IMR-90 (cell line): ENCODE results near the gene CFC1B. TPM values are rescaled to one million over a fixed set of nuclear protein-coding genes. Genes with fewer than 3 reads are reported as not detected.
"Not testable (repeated sequence)": the region's sequence is repeated elsewhere in the genome, so short reads cannot be mapped to it uniquely, and the experiment has no call there.

Experiments
- ATAC-seq: fragments of 200-7000 bp; cut with Tn5 transposase; 2 replicates; pipeline ENCODE4 v1.9.1; 2020; ENCODE audit warnings: low read depth, mild to moderate bottlenecking, moderate library complexity
- BruUV-seq: library from RNA; stranded (reverse); fragments of 400-500 nt; replicated peaks from 2 replicates; lab custom pipeline; 2021; lab: Mats Ljungman, UMichigan
- CTCF ChIA-PET: fragments of 300-600 bp; formaldehyde crosslinking; extraction: SDS; loops from one replicate; lab custom pipeline; 2021; ENCODE audit warnings: antibody characterized with exemption; lab: Yijun Ruan, JAX
- POLR2A ChIA-PET: fragments of 300-600 bp; sonication (Branson Sonifier 250); formaldehyde crosslinking; loops from one replicate; lab custom pipeline; 2022; ENCODE audit warnings: antibody characterized with exemption; ENCODE audit not compliant: unreplicated experiment; lab: Charles Lee
- DNase-seq: peaks from one replicate; pipeline ENCODE4 v3.0.0; 2013
- H2AFZ ChIP-seq: replicated peaks from 2 replicates; pipeline ENCODE3; 2013; ENCODE audit warnings: low read length, mild to moderate bottlenecking; ENCODE audit not compliant: poor library complexity
- H2AK5ac ChIP-seq: 2 replicates; pipeline ENCODE4 v1.6.1; 2013; ENCODE audit warnings: low read depth, low read length, inconsistent platforms
- H2AK9ac ChIP-seq: replicated peaks from 2 replicates; pipeline ENCODE3; 2013; ENCODE audit warnings: mild to moderate bottlenecking, low read depth, low read length, moderate library complexity; ENCODE audit not compliant: poor library complexity
- H2BK120ac ChIP-seq: 2 replicates; pipeline ENCODE4 v1.6.1; 2013; ENCODE audit warnings: low read depth, low read length, inconsistent platforms
- H2BK15ac ChIP-seq: 3 replicates; pipeline ENCODE4 v1.6.1; 2013; ENCODE audit warnings: low read depth, low read length, inconsistent platforms
- H2BK20ac ChIP-seq: 2 replicates; pipeline ENCODE4 v1.6.1; 2013; ENCODE audit warnings: low read depth, mild to moderate bottlenecking, inconsistent platforms, low read length, moderate library complexity
- H2BK5ac ChIP-seq: 2 replicates; pipeline ENCODE4 v1.6.1; 2013; ENCODE audit warnings: mild to moderate bottlenecking, low read depth, low read length, inconsistent platforms; ENCODE audit not compliant: poor library complexity, severe bottlenecking
- H3K14ac ChIP-seq: replicated peaks from 2 replicates; pipeline ENCODE4 v1.6.1; 2013; ENCODE audit warnings: low read depth, low read length, inconsistent platforms
- H3K18ac ChIP-seq: 2 replicates; pipeline ENCODE4 v1.6.1; 2013; ENCODE audit warnings: low read depth, low read length, control low read depth
- H3K23ac ChIP-seq: 2 replicates; pipeline ENCODE4 v1.6.1; 2013; ENCODE audit warnings: low read depth, low read length, inconsistent platforms
- H3K27ac ChIP-seq: 2 replicates; pipeline ENCODE4 v1.5.1; 2013; ENCODE audit warnings: mild to moderate bottlenecking, control low read depth, low read length; ENCODE audit not compliant: insufficient read depth
- H3K27me3 ChIP-seq: 2 replicates; pipeline ENCODE4 v1.6.1; 2013; ENCODE audit warnings: low read length; ENCODE audit not compliant: control insufficient read depth, insufficient read depth
- H3K36me3 ChIP-seq: 2 replicates; pipeline ENCODE4 v1.6.1; 2013; ENCODE audit warnings: low read length, mixed read lengths; ENCODE audit not compliant: control insufficient read depth, insufficient read depth
- H3K4ac ChIP-seq: 2 replicates; pipeline ENCODE4 v1.6.1; 2013; ENCODE audit warnings: low read depth, low read length, inconsistent platforms
- H3K4me1 ChIP-seq: 2 replicates; pipeline ENCODE4 v1.6.1; 2013; ENCODE audit warnings: low read length, mixed read lengths; ENCODE audit not compliant: control insufficient read depth, insufficient read depth
- H3K4me2 ChIP-seq: 2 replicates; pipeline ENCODE4 v1.6.1; 2013; ENCODE audit warnings: low read depth, mild to moderate bottlenecking, control low read depth, low read length, moderate library complexity
- H3K4me3 ChIP-seq: 2 replicates; pipeline ENCODE4 v1.5.1; 2013; ENCODE audit warnings: low read depth, mild to moderate bottlenecking, control low read depth, low read length, moderate library complexity; ENCODE audit not compliant: insufficient read depth
- H3K56ac ChIP-seq: 2 replicates; pipeline ENCODE4 v1.6.1; 2013; ENCODE audit warnings: low read length, inconsistent platforms; ENCODE audit not compliant: insufficient read depth; ENCODE audit errors: extremely low read depth
- H3K79me1 ChIP-seq, 2 experiments: 2 replicates each; pipeline ENCODE4 v1.6.1; 2013; ENCODE audit warnings: low read length in 2 of 2, inconsistent platforms in 1 of 2, low read depth in 1 of 2
- H3K9ac ChIP-seq: 2 replicates; pipeline ENCODE4 v1.6.1; 2013; ENCODE audit warnings: low read depth, low read length, control low read depth
- H3K9me1 ChIP-seq: 2 replicates; pipeline ENCODE4 v1.6.1; 2013; ENCODE audit warnings: low read length, inconsistent platforms; ENCODE audit not compliant: insufficient read depth
- H3K9me3 ChIP-seq: 2 replicates; pipeline ENCODE4 v1.6.1; 2013; ENCODE audit warnings: low read length; ENCODE audit not compliant: control insufficient read depth, insufficient read depth
- H4K20me1 ChIP-seq: 2 replicates; pipeline ENCODE4 v1.6.1; 2013; ENCODE audit warnings: low read length, inconsistent platforms; ENCODE audit not compliant: insufficient read depth
- H4K5ac ChIP-seq: 2 replicates; pipeline ENCODE4 v1.6.1; 2013; ENCODE audit warnings: mild to moderate bottlenecking, low read depth, low read length, control low read depth
- H4K8ac ChIP-seq, 2 experiments: 2 replicates each; pipeline ENCODE4 v1.6.1; 2013; ENCODE audit warnings: low read depth in 2 of 2, low read length in 2 of 2, control low read depth in 1 of 2, inconsistent platforms in 1 of 2
- H4K91ac ChIP-seq: 2 replicates; pipeline ENCODE4 v1.6.1; 2013; ENCODE audit warnings: low read depth, low read length, inconsistent platforms; ENCODE audit not compliant: insufficient read depth
- WGBS, 2 experiments: methylation state at CpG; one replicate each; pipeline versions ENCODE4 v1.1.5 to v1.1.7; 2013; ENCODE audit warnings: missing lambda C conversion rate in 2 of 2; ENCODE audit not compliant: insufficient read length in 1 of 2; ENCODE audit errors: extremely low coverage in 2 of 2; 5-methylcytosine and 5-hydroxymethylcytosine counted together
- dilution Hi-C: fragments of 300-500 bp; cut with HindIII; formaldehyde crosslinking; loops from one replicate; pipeline ENCODE4 v1.14.3; 2018; ENCODE audit warnings: low sequenced_read_pairs; ENCODE audit not compliant: unreplicated experiment
- in situ Hi-C: fragments of 300-500 bp; cut with MboI; formaldehyde crosslinking; loops from 3 replicates; pipeline ENCODE4 v1.14.3; 2019; ENCODE audit warnings: low sequenced_read_pairs, inconsistent platforms, mixed read lengths
- intact Hi-C: fragments of 100-400 bp; cut with micrococcal nuclease; formaldehyde crosslinking; loops from 2 replicates; pipeline ENCODE4 v1.10.0; 2022
- polyA plus RNA-seq, 3 experiments: library from polyadenylated mRNA; depleted of rRNA; stranded (reverse); fragments of >200 nt; gene quantifications; 2 replicates each; pipeline ENCODE4 v1.2.3, GENCODE V29; 2012; ENCODE audit warnings: low replicate concordance in 1 of 3
- total RNA-seq: library from RNA; depleted of rRNA; stranded (reverse); fragments of >200 nt; gene quantifications from 2 replicates; pipeline ENCODE4 v1.2.3, GENCODE V29; 2012

CFC1B gene
- total and polyA plus RNA-seq, 2 of the 4 experiments (the other 2 are of a cell fraction) = not detected

GRCh38 chr2:130571929-130572328 lies 50.9 kb downstream of the CFC1B start:
- H4K20me1 ChIP-seq, H3K4ac ChIP-seq, H3K27ac ChIP-seq, H3K4me2 ChIP-seq, H2AK5ac ChIP-seq, dilution Hi-C loops, H4K91ac ChIP-seq, H2BK20ac ChIP-seq, BruUV-seq, H3K27me3 ChIP-seq, DNase-seq, H3K9ac ChIP-seq, H4K8ac ChIP-seq, H3K79me1 ChIP-seq, H4K5ac ChIP-seq, ATAC-seq, H3K23ac ChIP-seq, H2BK5ac ChIP-seq, H3K56ac ChIP-seq, intact Hi-C loops, in situ Hi-C loops, H2BK15ac ChIP-seq, POLR2A ChIA-PET, H3K36me3 ChIP-seq, H2BK120ac ChIP-seq, H2AK9ac ChIP-seq, H3K9me3 ChIP-seq, H3K4me1 ChIP-seq, H3K4me3 ChIP-seq, H3K18ac ChIP-seq, H2AFZ ChIP-seq, H3K9me1 ChIP-seq, CTCF ChIA-PET, H3K14ac ChIP-seq: not testable (repeated sequence)
- no CpG with 5 or more reads among the region's 3 CpGs for WGBS, 2 experiments

DNA sequence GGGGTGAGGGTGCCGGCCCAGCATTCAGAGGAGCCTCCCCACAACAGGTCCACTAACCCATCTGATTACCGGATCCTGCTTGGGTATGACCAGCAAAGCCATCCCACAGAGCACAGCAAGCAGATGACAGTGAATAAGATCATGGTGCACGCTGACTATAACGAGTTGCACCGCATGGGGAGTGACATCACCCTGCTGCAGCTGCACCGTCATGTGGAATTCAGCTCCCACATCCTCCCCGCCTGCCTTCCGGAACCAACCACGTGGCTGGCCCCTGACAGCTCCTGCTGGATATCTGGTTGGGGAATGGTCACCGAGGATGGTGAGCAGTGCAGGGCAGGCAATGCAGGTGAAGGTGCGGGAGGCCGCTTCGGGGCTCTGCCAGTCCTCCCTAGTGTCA lies 53.2 kb downstream of the CFC1B start:
- dilution Hi-C loops, H3K14ac ChIP-seq, POLR2A ChIA-PET, H3K9ac ChIP-seq, H3K9me1 ChIP-seq, H2AK9ac ChIP-seq, H4K91ac ChIP-seq, H2BK5ac ChIP-seq, H3K4me2 ChIP-seq, H3K36me3 ChIP-seq, H4K20me1 ChIP-seq, H2AK5ac ChIP-seq, H3K27ac ChIP-seq, H2BK120ac ChIP-seq, H4K5ac ChIP-seq, H3K4ac ChIP-seq, H3K18ac ChIP-seq, ATAC-seq, in situ Hi-C loops, H2BK15ac ChIP-seq, H3K4me3 ChIP-seq, CTCF ChIA-PET, BruUV-seq, H3K79me1 ChIP-seq, H2AFZ ChIP-seq, H3K56ac ChIP-seq, H2BK20ac ChIP-seq, H4K8ac ChIP-seq, H3K27me3 ChIP-seq, intact Hi-C loops, H3K23ac ChIP-seq, H3K9me3 ChIP-seq, DNase-seq, H3K4me1 ChIP-seq: not testable (repeated sequence)
- no CpG with 5 or more reads among the region's 13 CpGs for WGBS, 2 experiments
